Left colon (tissue), 2 donors: ENCODE results near the gene SQOR. TPM values are rescaled to one million over a fixed set of nuclear protein-coding genes. Genes with fewer than 3 reads are reported as not detected.

Experiments used
- ATAC-seq: fragments of 200-7000 bp; cut with Tn5 transposase; one replicate; pipeline ENCODE4 v1.9.1; 2020; ENCODE audit warnings: mild to moderate bottlenecking, moderate library complexity
- DNase-seq, 2 donors: peaks; one replicate each; pipeline ENCODE4 v3.0.0-alpha.2; 2020
- intact Hi-C, 2 donors: fragments of 100-400 bp; cut with DNase I in 1 of 2; cut with micrococcal nuclease in 1 of 2; formaldehyde crosslinking; loops; one replicate each; pipeline versions ENCODE4 v1.11.2 to v1.14.0; 2022; cut with DNase I, micrococcal nuclease
- total RNA-seq, 2 donors: library from RNA; stranded (reverse); fragmentation: NEBNext Ultra II Directional; extraction: Animal tissue kit (Norgen Biotek cat#: 25700); gene quantifications; one replicate each; pipeline ENCODE4 v1.2.1, GENCODE V29; 2021
- donor health status: DM: no; HTN: no; CAD: no.
- donor health status: DM: yes; HTN: yes; CAD: no.

The SQOR gene
- total RNA-seq, 2 donors from 2014 or later = 303 to 408 TPM

DNA sequence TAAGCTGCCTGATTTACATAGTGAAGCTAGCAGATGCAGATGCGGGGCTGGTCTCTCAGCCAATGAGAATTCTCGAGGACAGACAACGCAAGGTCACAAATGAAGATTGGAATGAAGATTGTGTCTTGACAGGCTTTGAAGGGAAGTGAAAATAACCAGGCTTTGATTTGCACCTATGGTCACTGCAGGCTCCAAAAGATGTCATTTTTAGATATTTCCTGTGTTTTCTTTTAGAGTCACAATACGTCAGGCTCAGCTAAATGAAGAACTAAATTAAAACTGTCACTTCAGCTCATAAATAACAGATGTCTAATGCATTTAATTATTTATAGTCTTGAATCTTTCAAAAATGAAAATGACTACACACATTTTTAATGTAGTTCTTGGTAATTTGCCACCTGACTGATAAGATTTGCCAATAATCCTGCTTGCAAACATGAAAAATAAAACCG lies 99.5 kb downstream of the SQOR start:
- ATAC-seq (no peak), DNase-seq (no peak)
- intact Hi-C loops = no loop called here

Other genes with a start within 250 kb of the SQOR start
- 10 to 100 TPM; 14.5 to 18.3 TPM for gene SLC30A4, start 112.3 kb upstream of the SQOR start, total RNA-seq
- gene BLOC1S6, start 47.6 kb upstream of the SQOR start, total RNA-seq = 10 to 100 TPM; 24.0 to 25.9 TPM